Vagina (tissue), 2 donors: ENCODE measurements around the gene CAPN12. TPM values are rescaled to one million over a fixed set of nuclear protein-coding genes. Genes with fewer than 3 reads are reported as not detected.
A peak's percentile ranks its signal among the peaks of the same experiment; 100 is the strongest.

Experiments used
- DNase-seq, 2 donors: peaks; one replicate each; pipeline ENCODE4 v3.0.0-alpha.2; 2017; ENCODE audit errors: extremely low spot score in 2 of 2
- H3K27ac ChIP-seq: fragments of 200-600 bp; sonication (generic); one replicate; pipeline ENCODE4 v1.5.1; 2019
- H3K27me3 ChIP-seq: fragments of 200-600 bp; sonication (generic); one replicate; pipeline ENCODE4 v1.5.1; 2019
- H3K36me3 ChIP-seq, 2 donors: fragments of 200-600 bp; sonication (generic); one replicate each; pipeline ENCODE4 v1.5.1; 2017 to 2019
- H3K4me1 ChIP-seq: fragments of 200-600 bp; sonication (generic); one replicate; pipeline ENCODE4 v1.5.1; 2019
- H3K4me3 ChIP-seq, 2 donors: fragments of 200-600 bp; sonication (generic); 1 replicate in 1 of 2; 2 replicates in 1 of 2; pipeline ENCODE4 v1.5.1; 2016 to 2019
- H3K9me3 ChIP-seq: fragments of 200-600 bp; sonication (generic); one replicate; pipeline ENCODE4 v1.5.1; 2019
- CTCF ChIP-seq, 3 experiments: fragments of 450-650 bp in 2 of 3; fragments of 200-600 bp in 1 of 3; sonication (generic) in 1 of 3; IDR thresholded peaks; one replicate each; pipeline ENCODE4 v1.5.1; 2017 to 2019; ENCODE audit warnings: antibody characterized with exemption in 3 of 3, mild to moderate bottlenecking in 2 of 3, moderate library complexity in 2 of 3
- POLR2A ChIP-seq, 2 donors: fragments of 450-650 bp; IDR thresholded peaks; one replicate each; pipeline ENCODE4 v1.6.1; 2017; ENCODE audit warnings: antibody characterized with exemption in 2 of 2, mild to moderate bottlenecking in 2 of 2, moderate library complexity in 2 of 2
- POLR2AphosphoS5 ChIP-seq, 2 donors: sonication (generic); formaldehyde crosslinking; IDR thresholded peaks; one replicate each; pipeline ENCODE4 v1.9.0; 2017; ENCODE audit warnings: antibody characterized with exemption in 2 of 2, mild to moderate bottlenecking in 2 of 2, low read depth in 1 of 2; ENCODE audit not compliant: insufficient read depth in 1 of 2
- intact Hi-C: fragments of 100-400 bp; cut with DNase I; formaldehyde crosslinking; loops from one replicate; pipeline ENCODE4 v1.15.1; 2023
- total RNA-seq: library from RNA; depleted of rRNA; stranded (reverse); fragments of >200 nt; gene quantifications from one replicate; pipeline ENCODE4 v1.2.3, GENCODE V29; 2016

The CAPN12 gene
- total RNA-seq, 1 donor from 2014 or later: 9.6 TPM

- intact Hi-C loops: no loop called here
- H3K9me3 ChIP-seq: no peaks in the 10 kb centered on the region
- DNase-seq: no peak
- H3K4me1 ChIP-seq: peaks cover 85% of the 10 kb centered on the region
- H3K4me3 ChIP-seq: no peak overlapping the region
- TF ChIP-seq POLR2AphosphoS5 (IDR thresholded peaks at IDR 0.05; ENCODE audit: insufficient read depth in 1 of 2, low read depth in 1 of 2): no peak
- TF ChIP-seq CTCF (IDR thresholded peaks at IDR 0.05): no peak
- TF ChIP-seq POLR2A (IDR thresholded peaks at IDR 0.05): no peak
- no peaks in the 10 kb centered on the region for H3K27me3 ChIP-seq
- H3K27ac ChIP-seq: peak overlapping the region; percentile 98
- no peaks in the 10 kb centered on the region for H3K36me3 ChIP-seq
Measured at GRCh38 chr19:38687837-38688378, 56.4 kb downstream of the CAPN12 start.

GRCh38 chr19:38686530-38686888 is 57.8 kb downstream of the CAPN12 start:
- Histone ChIP-seq H3K36me3 (no peaks in the 10 kb centered on the region), H3K4me1 (peaks cover 83% of the 10 kb centered on the region), H3K9me3 (no peaks in the 10 kb centered on the region), H3K27me3 (no peaks in the 10 kb centered on the region), H3K27ac (peak overlapping the region; percentile 98), H3K4me3 (no peak overlapping the region)
- TF ChIP-seq POLR2AphosphoS5 (IDR thresholded peaks at IDR 0.05; ENCODE audit: insufficient read depth in 1 of 2, low read depth in 1 of 2) (no peak), POLR2A (IDR thresholded peaks at IDR 0.05) (no peak), CTCF (IDR thresholded peaks at IDR 0.05) (no peak)
- intact Hi-C loops: no loop called here
- DNase-seq: no peak

- intact Hi-C loops: no loop called here
- Histone ChIP-seq H3K4me3 (no peak overlapping the region), H3K4me1 (peaks cover 84% of the 10 kb centered on the region), H3K27ac (peak overlapping the region; percentile 98), H3K27me3 (no peaks in the 10 kb centered on the region), H3K36me3 (no peaks in the 10 kb centered on the region), H3K9me3 (no peaks in the 10 kb centered on the region)
- no peak for DNase-seq
- TF ChIP-seq CTCF (IDR thresholded peaks at IDR 0.05) (peak in 1 of 3 experiments; percentile 34), POLR2AphosphoS5 (IDR thresholded peaks at IDR 0.05; ENCODE audit: insufficient read depth in 1 of 2, low read depth in 1 of 2) (no peak)
Measured at GRCh38 chr19:38685666-38686529, 58.4 kb downstream of the CAPN12 start.

- H3K27ac ChIP-seq: peak overlapping the region; percentile 98
- H3K36me3 ChIP-seq: no peaks in the 10 kb centered on the region
- no peaks in the 10 kb centered on the region for H3K9me3 ChIP-seq
- TF ChIP-seq POLR2AphosphoS5 (IDR thresholded peaks at IDR 0.05; ENCODE audit: insufficient read depth in 1 of 2, low read depth in 1 of 2): no peak
- no peak for TF ChIP-seq POLR2A (IDR thresholded peaks at IDR 0.05)
- no peak for TF ChIP-seq CTCF (IDR thresholded peaks at IDR 0.05)
- H3K4me3 ChIP-seq: no peak overlapping the region
- DNase-seq: no peak
- peaks cover 90% of the 10 kb centered on the region for H3K4me1 ChIP-seq
- H3K27me3 ChIP-seq: no peaks in the 10 kb centered on the region
- intact Hi-C loops: no loop called here
Measured at GRCh38 chr19:38684862-38685665, 59.2 kb downstream of the CAPN12 start.
